ENCODE measurements around the gene OPN4. TPM values are rescaled to one million over a fixed set of nuclear protein-coding genes. Genes with fewer than 3 reads are reported as not detected.

The OPN4 gene
- total RNA-seq, 1 donor from 2014 or later = not detected

DNA sequence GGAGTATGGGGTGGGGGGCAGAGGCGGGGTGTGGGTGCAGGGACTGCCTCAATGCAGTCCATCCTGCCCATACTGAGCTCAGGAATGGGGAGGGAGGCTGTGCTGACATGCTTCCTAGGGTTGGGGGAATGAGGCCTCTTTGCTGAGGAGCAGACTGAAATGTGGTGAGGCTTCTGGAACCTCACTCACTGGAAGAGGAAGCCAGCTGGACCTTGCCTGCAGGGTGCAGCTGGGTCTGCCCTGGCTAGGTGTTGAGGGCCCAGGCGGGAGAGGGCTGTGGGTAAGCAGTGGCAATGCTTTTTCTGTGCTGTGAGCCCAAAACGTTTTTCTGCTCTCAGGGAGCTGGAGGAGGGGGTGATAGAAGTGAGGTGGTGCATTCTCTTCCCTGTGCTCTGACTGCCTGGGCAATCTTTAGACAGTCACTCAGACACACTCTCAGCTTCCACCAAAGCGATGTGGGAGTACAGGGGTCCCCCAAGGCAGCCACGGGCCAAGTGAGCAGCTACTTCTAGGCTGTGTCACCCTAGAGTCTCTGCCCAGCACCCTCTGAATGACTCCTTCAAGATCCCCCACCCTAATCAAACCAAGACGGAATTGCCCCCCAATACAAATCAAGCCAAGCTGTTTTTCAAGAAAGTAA is 60.9 kb downstream of the OPN4 start:
- Histone ChIP-seq H2AFZ (ENCODE audit: low read depth, low read length) (no peak overlapping the region), H3K79me2 (ENCODE audit: insufficient read depth, low read length) (no peaks in the 10 kb centered on the region), H3K4me3 (ENCODE audit: insufficient read depth, low read depth, low read length) (no peak overlapping the region), H3K4me2 (ENCODE audit: low read length) (no peak overlapping the region), H4K20me1 (ENCODE audit: insufficient read depth, low read length) (no peaks in the 10 kb centered on the region), H3K4me1 (ENCODE audit: insufficient read depth, low read length) (peaks cover 10% of the 10 kb centered on the region), H3K27me3 (ENCODE audit: insufficient read depth, low read length) (no peaks in the 10 kb centered on the region), H3K9ac (ENCODE audit: low read length) (no peak overlapping the region), H3K9me3 (ENCODE audit: insufficient read depth, low read depth, low read length) (no peaks in the 10 kb centered on the region), H3K27ac (ENCODE audit: low read depth, low read length) (no peak overlapping the region), H3K36me3 (ENCODE audit: insufficient read depth, low read length) (no peaks in the 10 kb centered on the region)
- Mint-ChIP-seq H3K27me3 (ENCODE audit: low read depth, unreplicated experiment) (peaks cover 18% of the 10 kb centered on the region), H3K4me3 (ENCODE audit: unreplicated experiment) (no peak overlapping the region), H3K36me3 (ENCODE audit: low read depth, unreplicated experiment) (no peaks in the 10 kb centered on the region), H3K27ac (ENCODE audit: unreplicated experiment) (no peak overlapping the region), H3K4me1 (ENCODE audit: low read depth, unreplicated experiment) (peaks cover 5% of the 10 kb centered on the region), H3K9me3 (ENCODE audit: unreplicated experiment) (no peaks in the 10 kb centered on the region)
- FAIRE-seq (no peak), DNase-seq (ENCODE audit: low read depth) (no peak)
- TF ChIP-seq EZH2 (IDR thresholded peaks at IDR 0.05; ENCODE audit: insufficient read depth, low read length) = no peak
- TF ChIP-seq, protein P1, sequence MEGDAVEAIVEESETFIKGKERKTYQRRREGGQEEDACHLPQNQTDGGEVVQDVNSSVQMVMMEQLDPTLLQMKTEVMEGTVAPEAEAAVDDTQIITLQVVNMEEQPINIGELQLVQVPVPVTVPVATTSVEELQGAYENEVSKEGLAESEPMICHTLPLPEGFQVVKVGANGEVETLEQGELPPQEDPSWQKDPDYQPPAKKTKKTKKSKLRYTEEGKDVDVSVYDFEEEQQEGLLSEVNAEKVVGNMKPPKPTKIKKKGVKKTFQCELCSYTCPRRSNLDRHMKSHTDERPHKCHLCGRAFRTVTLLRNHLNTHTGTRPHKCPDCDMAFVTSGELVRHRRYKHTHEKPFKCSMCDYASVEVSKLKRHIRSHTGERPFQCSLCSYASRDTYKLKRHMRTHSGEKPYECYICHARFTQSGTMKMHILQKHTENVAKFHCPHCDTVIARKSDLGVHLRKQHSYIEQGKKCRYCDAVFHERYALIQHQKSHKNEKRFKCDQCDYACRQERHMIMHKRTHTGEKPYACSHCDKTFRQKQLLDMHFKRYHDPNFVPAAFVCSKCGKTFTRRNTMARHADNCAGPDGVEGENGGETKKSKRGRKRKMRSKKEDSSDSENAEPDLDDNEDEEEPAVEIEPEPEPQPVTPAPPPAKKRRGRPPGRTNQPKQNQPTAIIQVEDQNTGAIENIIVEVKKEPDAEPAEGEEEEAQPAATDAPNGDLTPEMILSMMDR (IDR thresholded peaks at IDR 0.05; ENCODE audit: insufficient read depth, low read depth, low read length) = no peak

DNA sequence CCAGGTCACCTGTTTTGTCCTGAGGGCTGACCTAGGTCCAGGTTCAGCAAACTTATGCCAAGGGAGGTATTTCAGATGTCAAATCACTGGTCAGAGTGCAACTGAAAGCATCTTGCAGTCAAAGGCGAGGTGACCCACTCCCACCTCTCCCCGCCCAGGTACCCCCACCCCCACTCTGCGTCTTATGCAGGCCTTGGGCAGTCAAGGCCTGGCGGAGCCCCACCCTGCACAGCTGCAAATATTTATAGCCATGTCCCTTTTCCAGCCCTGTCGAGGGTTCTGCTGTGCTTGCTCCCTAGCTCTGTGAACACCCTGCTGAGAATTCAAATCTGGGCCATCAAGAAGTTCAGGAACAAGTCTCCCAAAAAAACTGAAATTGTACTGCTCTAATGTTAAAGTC is 61.5 kb downstream of the OPN4 start:
- Histone ChIP-seq H3K9me3 (ENCODE audit: insufficient read depth, low read depth, low read length) (no peaks in the 10 kb centered on the region), H3K4me2 (ENCODE audit: low read length) (no peak overlapping the region), H3K27ac (ENCODE audit: low read depth, low read length) (no peak overlapping the region), H2AFZ (ENCODE audit: low read depth, low read length) (no peak overlapping the region), H3K9ac (ENCODE audit: low read length) (no peak overlapping the region), H3K4me3 (ENCODE audit: insufficient read depth, low read depth, low read length) (no peak overlapping the region), H3K27me3 (ENCODE audit: insufficient read depth, low read length) (no peaks in the 10 kb centered on the region), H3K4me1 (ENCODE audit: insufficient read depth, low read length) (peaks cover 8% of the 10 kb centered on the region), H4K20me1 (ENCODE audit: insufficient read depth, low read length) (no peaks in the 10 kb centered on the region), H3K79me2 (ENCODE audit: insufficient read depth, low read length) (no peaks in the 10 kb centered on the region), H3K36me3 (ENCODE audit: insufficient read depth, low read length) (no peaks in the 10 kb centered on the region)
- Mint-ChIP-seq H3K27me3 (ENCODE audit: low read depth, unreplicated experiment) (peaks cover 22% of the 10 kb centered on the region), H3K27ac (ENCODE audit: unreplicated experiment) (no peak overlapping the region), H3K36me3 (ENCODE audit: low read depth, unreplicated experiment) (no peaks in the 10 kb centered on the region), H3K4me3 (ENCODE audit: unreplicated experiment) (no peak overlapping the region), H3K4me1 (ENCODE audit: low read depth, unreplicated experiment) (peaks cover 3% of the 10 kb centered on the region), H3K9me3 (ENCODE audit: unreplicated experiment) (no peaks in the 10 kb centered on the region)
- FAIRE-seq (no peak), DNase-seq (ENCODE audit: low read depth) (no peak)
- TF ChIP-seq EZH2 (IDR thresholded peaks at IDR 0.05; ENCODE audit: insufficient read depth, low read length) = no peak
- TF ChIP-seq, protein P1 (IDR thresholded peaks at IDR 0.05; ENCODE audit: insufficient read depth, low read depth, low read length) = no peak

Other genes starting within 250 kb of the OPN4 start
- gene WAPL, start 132.8 kb upstream of the OPN4 start, total RNA-seq = 43.0 and 43.2 TPM in 2 replicates
- gene LDB3, start 14.0 kb downstream of the OPN4 start, total RNA-seq = 3.5 and 3.9 TPM in 2 replicates
- gene BMPR1A, start 102.1 kb downstream of the OPN4 start, total RNA-seq = 52.2 and 52.7 TPM in 2 replicates

All from astrocyte (in vitro differentiated cells and primary cell).